H9 (cell line): ENCODE measurements around the gene STX5. TPM values are rescaled to one million over a fixed set of nuclear protein-coding genes. Genes with fewer than 3 reads are reported as not detected.

ENCODE experiments used
- DNase-seq: peaks from one replicate; pipeline ENCODE4 v3.0.0-alpha.2; 2017
- H2AFZ ChIP-seq: one replicate; pipeline ENCODE4 v1.6.1; 2013; ENCODE audit warnings: mild to moderate bottlenecking, low read length, control low read depth, moderate library complexity
- H2AK5ac ChIP-seq: 2 replicates; pipeline ENCODE4 v1.6.1; 2013; ENCODE audit warnings: low read length, control low read depth, mixed read lengths; ENCODE audit not compliant: insufficient read length
- H2BK120ac ChIP-seq: one replicate; pipeline ENCODE4 v1.6.1; 2013; ENCODE audit warnings: low read depth, mild to moderate bottlenecking, low read length, control low read depth, inconsistent platforms; ENCODE audit not compliant: poor library complexity, severe bottlenecking
- H2BK12ac ChIP-seq: 2 replicates; pipeline ENCODE4 v1.6.1; 2013; ENCODE audit warnings: low read length, control low read depth, mixed read lengths, low read depth; ENCODE audit not compliant: insufficient read length
- H2BK15ac ChIP-seq: 2 replicates; pipeline ENCODE4 v1.6.1; 2013; ENCODE audit warnings: low read depth, low read length, control low read depth
- H2BK20ac ChIP-seq: one replicate; pipeline ENCODE4 v1.6.1; 2013; ENCODE audit warnings: low read depth, mild to moderate bottlenecking, low read length, control low read depth, inconsistent platforms; ENCODE audit not compliant: poor library complexity, severe bottlenecking
- H2BK5ac ChIP-seq: 2 replicates; pipeline ENCODE4 v1.6.1; 2013; ENCODE audit warnings: low read length, control low read depth, mixed read lengths; ENCODE audit not compliant: insufficient read length
- H3K14ac ChIP-seq: 2 replicates; pipeline ENCODE4 v1.6.1; 2013; ENCODE audit warnings: low read length, control low read depth; ENCODE audit not compliant: insufficient read depth
- H3K18ac ChIP-seq: 2 replicates; pipeline ENCODE4 v1.6.1; 2013; ENCODE audit warnings: low read depth, mild to moderate bottlenecking, mixed read lengths, low read length, control low read depth; ENCODE audit not compliant: insufficient read length
- H3K23ac ChIP-seq: 2 replicates; pipeline ENCODE4 v1.6.1; 2013; ENCODE audit warnings: low read length, control low read depth, mixed read lengths, low read depth; ENCODE audit not compliant: insufficient read length
- H3K23me2 ChIP-seq: 2 replicates; pipeline ENCODE4 v1.6.1; 2013; ENCODE audit warnings: low read depth, mild to moderate bottlenecking, mixed read lengths, low read length, control low read depth; ENCODE audit not compliant: insufficient read length, poor library complexity, severe bottlenecking
- H3K27ac ChIP-seq: 2 replicates; pipeline ENCODE4 v1.5.1; 2013; ENCODE audit warnings: low read length, control low read depth, mixed read lengths, low read depth; ENCODE audit not compliant: insufficient read length
- H3K27me3 ChIP-seq: 2 replicates; pipeline ENCODE4 v1.6.1; 2013; ENCODE audit warnings: low read length, control low read depth, inconsistent platforms; ENCODE audit not compliant: insufficient read depth
- H3K4ac ChIP-seq: 2 replicates; pipeline ENCODE4 v1.6.1; 2013; ENCODE audit warnings: low read depth, mild to moderate bottlenecking, control low read depth, inconsistent platforms, low read length, moderate library complexity
- H3K4me1 ChIP-seq: 2 replicates; pipeline ENCODE4 v1.6.1; 2013; ENCODE audit warnings: low read length, control low read depth, inconsistent platforms; ENCODE audit not compliant: insufficient read depth
- H3K4me2 ChIP-seq: 2 replicates; pipeline ENCODE4 v1.6.1; 2013; ENCODE audit warnings: low read length, control low read depth, mixed read lengths; ENCODE audit not compliant: insufficient read length, insufficient read depth
- H3K56ac ChIP-seq: 2 replicates; pipeline ENCODE4 v1.6.1; 2013; ENCODE audit warnings: low read depth, mild to moderate bottlenecking, mixed read lengths, low read length, control low read depth; ENCODE audit not compliant: insufficient read length
- H3K79me1 ChIP-seq: 2 replicates; pipeline ENCODE4 v1.6.1; 2013; ENCODE audit warnings: low read depth, mild to moderate bottlenecking, moderate library complexity, low read length, control low read depth, inconsistent platforms; ENCODE audit not compliant: insufficient read depth, poor library complexity, severe bottlenecking
- H3K79me2 ChIP-seq: 2 replicates; pipeline ENCODE4 v1.6.1; 2013; ENCODE audit warnings: low read length, control low read depth, inconsistent platforms; ENCODE audit not compliant: insufficient read depth
- H3K9ac ChIP-seq: 2 replicates; pipeline ENCODE4 v1.6.1; 2013; ENCODE audit warnings: low read length, control low read depth, mixed read lengths; ENCODE audit not compliant: insufficient read length; ENCODE audit errors: extremely low read depth
- H3K9me3 ChIP-seq: one replicate; pipeline ENCODE4 v1.6.1; 2013; ENCODE audit warnings: low read depth, low read length, inconsistent platforms; ENCODE audit not compliant: control insufficient read depth
- H3T11ph ChIP-seq: one replicate; pipeline ENCODE4 v1.6.1; 2013; ENCODE audit warnings: mild to moderate bottlenecking, low read length, control low read depth, inconsistent platforms
- H4K20me1 ChIP-seq: one replicate; pipeline ENCODE4 v1.6.1; 2013; ENCODE audit not compliant: control insufficient read depth, insufficient read length, insufficient read depth
- H4K5ac ChIP-seq: 2 replicates; pipeline ENCODE4 v1.6.1; 2013; ENCODE audit warnings: low read depth, mild to moderate bottlenecking, mixed read lengths, low read length, control low read depth; ENCODE audit not compliant: insufficient read length
- H4K8ac ChIP-seq: replicated peaks from 2 replicates; pipeline ENCODE4 v1.6.1; 2013; ENCODE audit warnings: low read length, control low read depth, mixed read lengths, low read depth; ENCODE audit not compliant: insufficient read length
- H4K91ac ChIP-seq: 2 replicates; pipeline ENCODE4 v1.6.1; 2013; ENCODE audit warnings: low read depth, mild to moderate bottlenecking, moderate library complexity, mixed read lengths, low read length, control low read depth; ENCODE audit not compliant: insufficient read length
- H3K27ac Mint-ChIP-seq, 3 experiments: 2 replicates in 2 of 3; 3 replicates in 1 of 3; pipeline ENCODE4 v1.8.0; 2020 to 2021; ENCODE audit warnings: mixed read lengths in 3 of 3, mild to moderate bottlenecking in 1 of 3, moderate library complexity in 1 of 3
- H3K27me3 Mint-ChIP-seq: 2 replicates; pipeline ENCODE4 v1.8.0; 2021; ENCODE audit warnings: low read depth, mild to moderate bottlenecking, moderate library complexity, mixed read lengths
- H3K36me3 Mint-ChIP-seq, 3 experiments: 2 replicates in 2 of 3; 3 replicates in 1 of 3; pipeline ENCODE4 v1.8.0; 2020 to 2021; ENCODE audit warnings: low read depth in 3 of 3, mixed read lengths in 3 of 3; ENCODE audit not compliant: insufficient read depth in 1 of 3
- H3K4me1 Mint-ChIP-seq, 2 experiments: 2 replicates each; pipeline ENCODE4 v1.8.0; 2020; ENCODE audit warnings: mixed read lengths in 2 of 2
- H3K4me3 Mint-ChIP-seq, 2 experiments: 2 replicates in 1 of 2; 3 replicates in 1 of 2; pipeline ENCODE4 v1.8.0; 2020 to 2021; ENCODE audit warnings: mild to moderate bottlenecking in 2 of 2, mixed read lengths in 2 of 2, moderate library complexity in 1 of 2
- H3K9me3 Mint-ChIP-seq, 2 experiments: 2 replicates in 1 of 2; 3 replicates in 1 of 2; pipeline ENCODE4 v1.8.0; 2020; ENCODE audit warnings: mild to moderate bottlenecking in 2 of 2, mixed read lengths in 2 of 2, moderate library complexity in 1 of 2
- WGBS: extraction: QIAGEN DNeasy Blood & Tissue Kit; methylation state at CpG from one replicate; pipeline ENCODE4 v1.1.7; 2013; ENCODE audit warnings: missing lambda C conversion rate, low lambda C conversion rate, mixed read lengths; ENCODE audit not compliant: insufficient read length; ENCODE audit errors: extremely low coverage; 5-methylcytosine and 5-hydroxymethylcytosine counted together
- total RNA-seq: library from RNA; stranded (reverse); gene quantifications from 2 replicates; pipeline ENCODE4 v1.2.1, GENCODE V29; 2021
- TF ChIP-seq, protein P1 (sequence below): fragments of 200-600 bp; sonication (generic); conservative IDR thresholded peaks from 3 replicates; pipeline ENCODE4 v1.8.0; 2021; ENCODE audit warnings: antibody characterized with exemption, mild to moderate bottlenecking

STX5 gene
- total RNA-seq, 1 experiment from 2014 or later = 33.5 TPM

DNA sequence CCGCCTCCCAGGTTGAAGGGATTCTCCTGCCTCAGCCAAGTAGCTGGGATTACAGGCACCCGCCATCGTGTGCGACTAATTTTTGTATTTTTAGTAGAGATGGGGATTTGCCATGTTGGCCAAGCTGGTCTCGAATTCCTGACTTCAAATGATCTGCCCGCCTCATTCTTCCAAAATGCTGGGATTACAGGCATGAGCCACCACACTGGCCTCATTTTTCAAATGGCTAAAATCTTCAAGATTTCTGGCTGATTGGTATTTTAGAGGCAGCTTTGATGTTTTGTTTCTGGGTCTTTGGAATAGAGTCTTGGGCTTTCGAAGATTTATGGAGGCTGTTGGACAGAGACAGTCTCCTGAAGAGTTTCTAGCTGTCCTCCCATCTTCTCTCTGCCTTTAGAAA, 43.0 kb upstream of the STX5 start:
- Histone ChIP-seq H3K23ac (no peak overlapping the region), H3K56ac (no peak overlapping the region), H2BK20ac (no peak overlapping the region), H3K4ac (no peak overlapping the region), H3K4me2 (no peak overlapping the region), H2BK15ac (no peak overlapping the region), H3K23me2 (no peaks in the 10 kb centered on the region), H3K9me3 (no peaks in the 10 kb centered on the region), H2BK5ac (no peak overlapping the region), H3K9ac (no peak overlapping the region), H3K79me2 (peaks cover 6% of the 10 kb centered on the region; the same call in 1 of the 2 replicates), H4K91ac (no peak overlapping the region), H4K20me1 (no peaks in the 10 kb centered on the region), H3K4me1 (no peaks in the 10 kb centered on the region; the same call in 1 of the 2 replicates), H3K27ac (no peak overlapping the region), H2BK120ac (no peak overlapping the region), H3K18ac (no peak overlapping the region), H4K5ac (no peak overlapping the region), H3K14ac (no peak overlapping the region), H3K27me3 (no peaks in the 10 kb centered on the region), H2BK12ac (no peak overlapping the region), H3K79me1 (peaks cover 10% of the 10 kb centered on the region), H3T11ph (no peak overlapping the region), H4K8ac (no peak overlapping the region), H2AK5ac (no peak overlapping the region), H2AFZ (no peak overlapping the region)
- Mint-ChIP-seq H3K4me3 (no peak overlapping the region), H3K9me3 (no peaks in the 10 kb centered on the region), H3K4me1 (peaks cover 7 to 14% of the 10 kb centered on the region in 2 experiments), H3K27me3 (no peaks in the 10 kb centered on the region), H3K36me3 (peaks cover 26 to 78% (median 57%) of the 10 kb centered on the region in 3 experiments; a peak in 6 of 7 replicates), H3K27ac (peak overlapping the region in 2 of 3 experiments; percentile 89 to 91; a peak in 4 of 7 replicates)
- no CpG with 5 or more reads among the region's 7 CpGs for WGBS
- no peak for DNase-seq
- TF ChIP-seq, protein P1, sequence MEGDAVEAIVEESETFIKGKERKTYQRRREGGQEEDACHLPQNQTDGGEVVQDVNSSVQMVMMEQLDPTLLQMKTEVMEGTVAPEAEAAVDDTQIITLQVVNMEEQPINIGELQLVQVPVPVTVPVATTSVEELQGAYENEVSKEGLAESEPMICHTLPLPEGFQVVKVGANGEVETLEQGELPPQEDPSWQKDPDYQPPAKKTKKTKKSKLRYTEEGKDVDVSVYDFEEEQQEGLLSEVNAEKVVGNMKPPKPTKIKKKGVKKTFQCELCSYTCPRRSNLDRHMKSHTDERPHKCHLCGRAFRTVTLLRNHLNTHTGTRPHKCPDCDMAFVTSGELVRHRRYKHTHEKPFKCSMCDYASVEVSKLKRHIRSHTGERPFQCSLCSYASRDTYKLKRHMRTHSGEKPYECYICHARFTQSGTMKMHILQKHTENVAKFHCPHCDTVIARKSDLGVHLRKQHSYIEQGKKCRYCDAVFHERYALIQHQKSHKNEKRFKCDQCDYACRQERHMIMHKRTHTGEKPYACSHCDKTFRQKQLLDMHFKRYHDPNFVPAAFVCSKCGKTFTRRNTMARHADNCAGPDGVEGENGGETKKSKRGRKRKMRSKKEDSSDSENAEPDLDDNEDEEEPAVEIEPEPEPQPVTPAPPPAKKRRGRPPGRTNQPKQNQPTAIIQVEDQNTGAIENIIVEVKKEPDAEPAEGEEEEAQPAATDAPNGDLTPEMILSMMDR = no peak
